GM21619 (cell line): ENCODE results near the gene ATG16L1.
A peak's percentile ranks its signal among the peaks of the same experiment; 100 is the strongest.

Experiments used
- ATAC-seq: cut with Tn5 transposase; IDR thresholded peaks from one replicate; pipeline ENCODE4 v1.9.1; 2021; ENCODE audit not compliant: unreplicated experiment

Gene ATG16L1

DNA sequence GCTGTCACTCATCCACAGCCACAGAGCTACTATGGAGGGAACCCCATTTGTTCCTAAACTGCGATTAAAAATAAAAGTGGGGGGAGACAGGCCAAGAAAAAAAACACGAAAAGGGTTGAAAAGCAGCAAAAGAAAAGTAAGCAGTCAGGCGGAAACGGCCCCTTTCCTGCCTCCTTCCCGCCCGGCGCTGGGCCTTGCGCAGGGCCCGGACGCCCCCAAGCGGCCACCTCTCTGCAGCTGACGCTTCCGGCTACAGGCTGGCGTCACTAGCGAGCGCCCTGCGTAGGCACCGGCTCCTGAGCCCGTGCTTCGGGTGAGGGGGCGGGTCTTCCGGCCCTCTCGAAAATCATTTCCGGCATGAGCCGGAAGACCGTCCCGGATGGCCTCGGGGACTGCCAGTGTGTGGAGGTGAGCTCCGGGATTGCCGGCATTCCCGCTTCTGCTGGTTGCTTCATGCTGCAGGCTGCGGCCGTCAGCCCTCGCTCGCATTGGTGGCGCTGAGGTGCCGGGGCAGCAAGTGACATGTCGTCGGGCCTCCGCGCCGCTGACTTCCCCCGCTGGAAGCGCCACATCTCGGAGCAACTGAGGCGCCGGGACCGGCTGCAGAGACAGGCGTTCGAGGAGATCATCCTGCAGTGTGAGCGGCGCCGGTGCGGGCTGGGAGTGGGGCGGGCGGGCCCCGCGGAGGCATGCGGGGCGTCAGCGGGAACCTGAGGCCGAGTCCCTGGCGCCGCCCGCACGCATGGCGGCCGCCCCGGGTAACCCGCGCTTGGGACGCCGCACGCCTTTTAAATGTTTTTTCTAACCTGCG, at the start of gene ATG16L1:
Gene ATG16L1, plus strand, starts transcription at position 368 of the 811 bp plus-strand sequence. Its CDS starts 155 bp downstream, at position 523.
- peak; percentile 92 for ATAC-seq

DNA sequence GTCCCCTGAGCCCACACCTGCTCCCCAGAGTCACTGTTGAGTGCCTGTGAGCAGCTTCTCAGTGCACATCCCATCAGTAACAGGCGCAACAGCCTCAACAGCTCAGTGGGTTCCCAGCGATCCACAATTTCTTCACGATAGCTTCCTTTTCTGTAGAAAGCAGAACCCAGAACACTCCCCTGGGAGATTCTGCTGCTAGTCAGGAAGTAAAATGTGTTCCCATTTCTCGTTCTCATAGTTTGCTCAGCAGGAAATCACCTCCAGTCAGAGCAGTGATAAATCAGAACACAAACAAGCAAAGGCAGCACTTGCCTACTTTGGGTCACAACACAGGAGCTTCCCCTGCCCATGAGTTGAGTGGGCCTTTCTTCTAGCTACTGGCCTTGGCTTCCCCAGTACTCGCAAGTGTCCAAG, 48.9 kb upstream of the ATG16L1 start:
- ATAC-seq: peak; percentile 52

DNA sequence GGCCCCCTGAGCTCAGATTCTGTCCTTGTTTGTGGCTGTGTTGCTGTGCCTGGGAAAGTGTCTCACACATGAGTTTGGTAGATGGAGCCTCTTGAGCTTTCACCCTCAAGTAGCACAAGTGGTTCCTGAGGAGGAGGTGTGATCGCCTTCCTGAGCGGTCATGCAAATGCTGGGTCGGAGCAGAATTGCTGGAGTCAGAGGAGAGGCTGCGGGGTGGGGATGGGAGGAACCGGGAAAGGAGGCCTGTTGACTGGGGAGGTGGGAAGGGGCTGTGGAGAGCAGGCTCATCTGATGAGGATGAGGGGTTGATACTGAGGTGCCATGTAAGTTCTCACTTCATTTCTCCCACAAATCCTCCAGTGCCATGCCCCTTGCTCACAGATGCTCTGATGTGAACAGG, 48.4 kb upstream of the ATG16L1 start:
- no peak for ATAC-seq

DNA sequence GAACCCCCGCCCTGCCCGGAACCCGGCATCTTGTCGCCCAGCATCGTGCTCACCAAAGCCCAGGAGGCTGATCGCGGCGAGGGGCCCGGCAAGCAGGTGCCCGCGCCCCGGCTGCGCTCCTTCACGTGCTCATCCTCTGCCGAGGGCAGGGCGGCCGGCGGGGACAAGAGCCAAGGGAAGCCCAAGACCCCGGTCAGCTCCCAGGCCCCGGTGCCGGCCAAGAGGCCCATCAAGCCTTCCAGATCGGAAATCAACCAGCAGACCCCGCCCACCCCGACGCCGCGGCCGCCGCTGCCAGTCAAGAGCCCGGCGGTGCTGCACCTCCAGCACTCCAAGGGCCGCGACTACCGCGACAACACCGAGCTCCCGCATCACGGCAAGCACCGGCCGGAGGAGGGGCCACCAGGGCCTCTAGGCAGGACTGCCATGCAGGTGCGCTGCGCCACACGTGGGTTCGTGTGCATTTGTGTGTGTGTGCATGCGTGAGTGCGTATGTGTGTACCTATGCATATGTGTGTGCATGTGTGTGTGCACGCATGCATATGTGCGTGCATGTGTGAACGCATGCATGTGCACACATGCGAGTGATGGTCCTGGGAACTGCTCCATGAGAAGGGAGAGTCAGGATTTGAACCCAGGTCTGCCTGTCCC, 47.1 kb upstream of the ATG16L1 start:
- no peak for ATAC-seq

DNA sequence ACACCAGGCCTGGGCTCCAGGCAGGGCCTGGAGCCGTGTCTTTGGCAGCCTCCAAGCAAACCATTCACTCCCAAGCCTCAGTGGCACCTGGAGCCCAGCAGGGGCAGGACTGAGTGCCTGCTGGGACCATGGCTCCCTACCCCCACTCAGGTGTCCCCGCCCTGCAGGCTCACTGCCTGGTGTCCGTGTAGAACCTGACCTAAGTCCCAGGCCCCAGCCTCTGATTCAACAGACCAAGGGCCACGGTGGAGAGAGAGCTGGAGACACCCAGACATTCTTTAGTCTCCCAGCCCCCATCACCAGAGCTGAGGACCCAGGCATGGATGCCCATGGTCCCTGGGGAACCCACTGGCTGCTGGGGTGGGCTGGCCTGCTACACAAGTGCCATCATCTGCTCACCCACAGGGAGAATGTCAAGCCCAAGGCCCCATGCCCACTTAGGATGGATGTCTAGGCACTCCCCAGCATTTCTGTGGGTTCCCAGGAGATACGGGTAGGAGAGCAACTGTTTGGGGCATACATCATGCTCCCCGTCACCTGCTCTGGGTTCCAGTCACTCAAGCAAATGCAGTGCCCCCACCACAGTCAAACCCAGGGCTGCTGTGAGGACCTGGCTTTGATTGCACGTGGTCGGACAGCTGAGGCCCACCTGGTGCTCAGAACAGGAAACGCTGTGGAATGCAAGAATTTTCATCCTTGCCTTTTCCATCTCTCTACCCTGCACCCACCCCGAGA, 42.9 kb upstream of the ATG16L1 start:
- ATAC-seq: no peak

DNA sequence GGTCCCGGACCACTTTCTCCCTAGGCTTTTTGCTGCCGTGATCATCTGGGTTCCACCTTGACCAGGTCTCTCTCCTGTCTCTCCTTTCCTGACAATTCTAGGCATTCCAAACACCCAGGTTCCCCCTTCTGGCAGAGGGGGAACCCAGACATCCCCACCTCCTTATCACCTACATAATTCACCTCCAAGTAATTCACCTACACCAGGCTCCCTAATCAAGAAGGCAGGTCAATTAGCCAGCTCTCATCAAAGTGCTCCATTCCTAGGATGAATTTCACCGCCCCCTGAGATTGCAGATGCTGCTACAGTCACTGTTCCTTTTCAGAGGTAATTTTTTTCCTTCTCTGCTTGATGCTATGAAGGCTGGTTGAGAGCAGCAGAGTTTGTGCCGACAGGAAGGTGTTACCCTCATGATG, 42.3 kb upstream of the ATG16L1 start:
- no peak for ATAC-seq

DNA sequence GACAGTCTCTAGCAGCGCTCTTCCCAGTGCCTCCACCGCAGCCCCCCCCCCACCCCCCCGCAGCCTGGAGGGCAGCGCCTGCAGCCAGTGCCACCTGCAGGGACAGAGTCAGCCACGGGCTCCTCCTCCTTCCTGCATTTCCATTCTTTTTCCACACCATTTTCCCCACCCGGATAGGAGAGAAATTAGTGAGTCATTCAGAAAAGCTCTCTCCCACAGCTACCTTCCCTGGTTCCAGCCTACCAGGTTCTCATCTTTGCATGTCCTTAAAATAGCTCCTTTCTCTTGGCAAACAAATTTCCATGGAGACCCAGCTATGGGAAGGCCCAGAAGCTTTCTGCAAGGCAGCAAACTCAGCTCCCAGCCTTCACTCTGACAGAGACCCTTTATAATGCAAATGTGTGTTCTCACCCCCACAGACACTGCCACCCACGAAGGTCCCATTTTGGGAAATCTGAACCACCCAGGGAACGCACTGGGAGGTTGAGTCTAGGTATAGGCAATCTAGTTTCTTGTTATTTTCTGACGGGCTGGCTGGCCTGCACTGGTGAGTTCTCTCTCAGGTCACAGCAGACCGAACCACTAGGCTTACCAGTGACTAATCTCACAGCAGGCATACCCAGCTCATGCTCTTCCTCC, 41.8 kb upstream of the ATG16L1 start:
- no peak for ATAC-seq

DNA sequence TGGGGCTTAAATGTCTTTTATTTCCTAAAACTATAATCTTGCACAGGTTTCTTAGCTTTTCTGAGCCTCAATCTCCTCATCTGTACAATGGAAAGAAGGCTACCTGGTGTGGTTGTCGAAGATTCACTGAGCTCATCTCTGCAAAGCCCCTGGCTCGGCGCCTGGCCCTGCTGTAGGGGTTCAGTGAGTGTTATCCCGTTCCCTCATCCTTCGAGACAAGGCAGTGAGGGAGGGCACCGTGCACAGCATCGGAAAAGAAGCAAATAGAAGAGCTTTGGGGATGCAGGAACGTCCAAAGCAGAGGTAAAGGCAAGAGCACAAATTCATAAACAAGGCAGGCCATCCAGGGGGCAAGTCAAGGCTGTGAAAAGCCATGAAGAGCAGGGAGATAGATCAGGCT, 41.2 kb upstream of the ATG16L1 start:
- no peak for ATAC-seq

DNA sequence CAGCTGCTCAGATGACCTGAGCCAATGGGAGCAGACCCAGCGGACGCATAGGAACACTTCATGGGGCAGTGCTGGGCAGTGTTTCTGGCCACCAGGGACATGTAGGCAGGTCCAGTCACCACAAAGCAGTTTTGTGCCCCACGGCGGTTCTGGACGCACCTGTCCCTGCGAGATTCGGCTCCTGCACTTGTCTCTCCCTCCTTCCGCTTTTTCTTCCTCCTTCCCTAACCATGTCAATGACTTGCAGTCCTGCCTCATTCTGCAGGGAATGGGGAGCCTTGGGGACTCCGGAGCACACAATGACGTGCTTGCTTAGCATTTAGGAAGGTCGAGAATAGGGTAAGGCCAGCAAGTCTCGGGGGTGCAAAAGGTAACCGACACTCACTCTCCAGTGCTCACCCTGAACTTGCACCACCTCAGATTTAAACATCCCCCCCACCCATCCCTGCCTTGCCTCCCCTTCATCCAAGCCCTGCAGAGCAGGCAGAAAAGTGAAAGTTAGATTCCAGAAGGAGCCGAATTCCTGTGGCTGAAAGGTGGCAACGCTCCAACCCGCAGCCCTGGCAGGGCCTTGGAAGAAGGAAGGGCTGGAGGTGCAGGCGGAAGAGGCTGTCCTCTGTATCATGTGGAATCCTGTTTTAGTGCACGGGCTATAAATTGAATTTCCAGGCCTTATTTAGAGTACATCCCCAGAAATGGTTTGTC, 40.5 kb upstream of the ATG16L1 start:
- no peak for ATAC-seq

DNA sequence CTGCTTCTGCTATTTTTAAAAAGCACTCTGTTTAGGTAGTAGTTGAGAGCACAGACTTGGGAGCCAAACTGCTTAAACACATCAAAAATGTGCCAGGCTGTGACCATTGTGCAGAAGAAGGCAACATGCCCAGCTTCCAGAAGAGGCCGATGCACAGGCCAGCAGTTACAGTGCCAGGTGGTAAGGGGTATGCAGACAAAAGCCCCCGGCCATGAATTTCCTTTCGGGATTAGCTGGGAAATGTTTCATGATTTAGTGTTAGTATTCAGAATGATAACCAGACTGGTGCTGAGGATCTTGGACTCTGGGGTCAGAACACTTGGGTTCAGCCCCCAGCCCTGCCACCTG, 40.0 kb upstream of the ATG16L1 start:
- ATAC-seq: no peak

DNA sequence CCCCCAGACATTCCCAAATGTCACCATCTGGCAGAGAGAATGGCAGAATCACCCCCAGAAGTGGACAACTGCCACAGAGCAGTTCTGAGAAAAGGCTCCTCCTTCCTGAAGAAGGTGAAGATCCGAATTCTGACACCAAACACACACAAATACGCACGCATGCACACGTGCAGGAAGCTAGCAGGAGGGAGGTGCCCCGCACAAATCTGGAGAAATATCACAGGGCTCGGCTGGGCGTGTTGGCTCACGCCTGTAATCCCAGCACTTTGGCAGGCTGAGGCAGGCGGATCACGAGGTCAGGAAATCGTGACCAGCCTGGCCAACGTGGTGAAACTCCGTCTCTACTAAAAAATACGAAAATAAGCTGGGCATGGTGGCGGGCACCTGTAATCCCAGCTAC, 38.5 kb upstream of the ATG16L1 start:
- ATAC-seq: no peak

DNA sequence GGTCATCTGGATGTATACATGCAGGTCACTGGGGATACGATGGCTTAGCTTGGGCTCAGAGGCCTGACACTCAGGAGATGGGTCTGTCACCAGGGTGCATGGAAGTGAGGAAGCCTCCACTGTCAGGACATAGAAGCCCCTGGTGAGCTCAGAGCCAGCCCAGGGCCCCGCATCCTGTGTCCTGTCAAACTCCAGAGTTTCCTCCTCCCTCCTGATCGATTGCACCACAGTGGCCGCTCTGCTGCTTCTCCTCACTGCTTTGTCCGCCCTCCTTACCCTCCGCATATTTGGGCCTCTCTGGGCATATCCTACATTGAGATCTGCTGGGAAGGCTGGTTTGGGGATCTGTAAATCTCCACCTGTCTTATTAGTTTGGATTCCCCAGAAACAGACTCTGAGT, 37.5 kb upstream of the ATG16L1 start:
- ATAC-seq: no peak

DNA sequence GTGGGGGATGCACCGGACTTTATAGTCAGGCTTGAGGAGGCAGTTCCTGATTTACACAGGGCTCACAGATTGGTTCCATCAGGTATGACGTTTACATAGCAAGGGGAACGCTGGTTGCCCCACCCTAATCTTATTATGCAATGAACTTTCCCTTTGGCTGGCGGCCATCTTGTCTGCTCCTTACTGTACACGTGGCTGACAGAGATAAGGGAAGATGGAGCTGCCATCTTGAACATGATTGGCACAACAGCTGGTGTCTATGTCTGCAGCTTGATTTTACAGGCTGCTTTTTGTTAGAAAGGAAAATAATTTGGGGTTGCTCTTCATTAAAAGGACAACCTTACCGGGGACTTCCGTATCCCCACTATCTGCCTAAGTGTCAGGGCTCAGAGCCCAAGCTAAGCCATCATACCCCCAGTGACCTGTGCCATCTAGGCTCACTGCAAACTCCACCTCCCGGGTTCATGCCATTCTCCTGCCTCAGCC, 33.5 kb upstream of the ATG16L1 start:
- ATAC-seq: no peak

DNA sequence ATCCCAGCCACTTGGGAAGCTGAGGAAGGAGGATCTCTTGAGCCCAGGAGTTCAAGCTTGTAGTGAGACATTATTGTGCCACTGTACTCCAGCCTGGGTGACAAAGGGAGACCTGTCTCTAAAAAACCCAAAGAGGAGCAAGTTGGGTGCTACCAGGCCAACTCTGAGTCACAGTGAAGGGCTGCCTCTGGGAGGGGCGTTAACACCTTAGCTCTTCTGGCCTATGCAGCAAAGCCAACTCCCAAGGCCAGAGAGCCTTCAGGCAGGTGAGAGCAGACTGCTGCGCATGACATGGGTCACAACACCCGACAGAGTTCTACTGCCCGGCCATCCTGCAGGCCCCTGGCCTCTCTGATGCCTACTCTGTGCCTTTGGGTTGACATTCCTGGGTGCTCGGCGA, 32.6 kb upstream of the ATG16L1 start:
- no peak for ATAC-seq

DNA sequence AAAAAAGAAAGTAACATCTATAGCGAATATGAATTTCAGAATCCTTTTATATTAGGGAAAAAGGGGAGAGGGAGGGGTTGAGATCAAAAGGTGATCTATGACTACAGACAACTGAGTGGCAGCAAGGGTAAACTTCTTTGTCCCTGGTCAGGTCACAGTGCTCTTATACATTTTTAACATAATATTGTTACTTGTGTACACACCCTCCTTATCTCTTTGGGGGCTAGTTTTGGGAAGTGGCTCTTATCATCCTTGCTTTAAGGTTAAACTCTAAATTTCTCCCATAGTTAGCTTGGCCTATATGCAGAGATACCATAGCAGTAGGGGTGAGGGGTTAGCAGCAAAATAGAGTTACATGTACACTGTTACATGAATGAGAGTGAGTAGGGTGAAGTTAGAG, 31.6 kb upstream of the ATG16L1 start:
- no peak for ATAC-seq

DNA sequence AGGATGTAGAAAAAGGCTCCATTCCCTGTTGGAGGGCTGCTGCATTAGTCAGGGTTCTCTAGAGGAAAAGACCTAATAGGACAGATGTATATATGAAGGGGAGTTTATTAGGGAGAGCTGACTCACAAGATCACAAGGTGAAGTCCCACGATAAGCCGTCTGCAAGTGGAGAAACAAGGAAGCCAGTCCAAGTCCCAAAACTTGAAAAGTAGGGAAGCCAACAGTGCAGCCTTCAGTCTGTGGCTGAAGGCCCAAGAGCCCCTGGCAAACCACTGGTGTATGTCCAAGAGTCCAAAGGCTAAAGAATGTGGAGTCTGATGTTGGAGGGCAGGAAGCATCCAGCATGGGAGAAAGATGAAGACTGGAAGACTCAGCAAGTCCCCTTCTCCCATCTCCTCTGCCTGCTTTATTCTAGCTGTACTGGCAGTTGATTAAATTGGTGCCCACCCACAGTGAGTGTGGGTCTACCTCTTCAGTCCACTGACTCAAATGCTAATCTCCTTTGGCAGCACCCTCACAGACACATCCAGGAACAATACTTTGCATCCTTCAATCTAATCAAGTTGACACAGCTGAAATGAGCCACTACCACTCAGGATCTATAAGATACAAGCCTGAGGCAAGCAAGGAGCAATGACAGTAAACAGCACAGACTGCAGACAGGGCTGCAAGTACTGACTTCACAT, 30.0 kb upstream of the ATG16L1 start:
- ATAC-seq: no peak

DNA sequence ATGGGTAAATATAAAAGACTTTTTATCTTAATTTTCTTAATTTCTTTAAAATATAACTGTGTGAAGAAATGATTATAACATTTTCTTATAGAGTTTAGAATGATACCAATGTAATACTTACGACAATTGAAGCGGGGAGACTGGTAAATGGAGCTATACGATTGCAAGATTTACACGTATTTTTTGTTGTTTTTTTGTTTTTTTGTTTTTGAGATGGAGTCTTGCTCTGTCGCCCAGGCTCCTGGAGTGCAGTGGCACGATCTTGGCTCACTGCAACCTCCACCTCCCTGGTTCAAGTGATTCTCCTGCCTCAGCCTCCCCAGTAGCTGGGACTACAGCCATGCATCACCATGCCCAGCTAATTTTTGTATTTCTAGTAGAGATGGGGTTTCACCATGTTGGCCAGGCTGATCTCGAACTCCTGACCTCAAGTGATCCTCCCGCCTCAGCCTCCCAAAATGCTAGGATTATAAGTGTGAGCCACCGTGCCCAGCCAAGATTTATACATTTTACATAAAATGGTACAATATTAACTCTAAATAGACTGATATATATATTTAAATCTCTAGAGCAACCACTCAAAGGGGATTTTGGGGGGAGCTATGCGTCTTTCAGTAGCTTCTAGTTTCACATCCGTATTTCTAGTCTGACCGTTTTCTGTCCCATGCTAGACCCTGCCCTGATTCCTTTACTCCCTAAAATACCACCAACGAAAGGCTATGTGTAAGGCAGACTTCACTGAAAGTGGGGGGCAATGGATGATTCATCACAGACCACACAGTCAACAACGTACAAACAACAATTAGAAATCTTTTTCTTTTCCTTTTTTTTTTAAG, 28.2 kb upstream of the ATG16L1 start:
- peak; percentile 86 for ATAC-seq

DNA sequence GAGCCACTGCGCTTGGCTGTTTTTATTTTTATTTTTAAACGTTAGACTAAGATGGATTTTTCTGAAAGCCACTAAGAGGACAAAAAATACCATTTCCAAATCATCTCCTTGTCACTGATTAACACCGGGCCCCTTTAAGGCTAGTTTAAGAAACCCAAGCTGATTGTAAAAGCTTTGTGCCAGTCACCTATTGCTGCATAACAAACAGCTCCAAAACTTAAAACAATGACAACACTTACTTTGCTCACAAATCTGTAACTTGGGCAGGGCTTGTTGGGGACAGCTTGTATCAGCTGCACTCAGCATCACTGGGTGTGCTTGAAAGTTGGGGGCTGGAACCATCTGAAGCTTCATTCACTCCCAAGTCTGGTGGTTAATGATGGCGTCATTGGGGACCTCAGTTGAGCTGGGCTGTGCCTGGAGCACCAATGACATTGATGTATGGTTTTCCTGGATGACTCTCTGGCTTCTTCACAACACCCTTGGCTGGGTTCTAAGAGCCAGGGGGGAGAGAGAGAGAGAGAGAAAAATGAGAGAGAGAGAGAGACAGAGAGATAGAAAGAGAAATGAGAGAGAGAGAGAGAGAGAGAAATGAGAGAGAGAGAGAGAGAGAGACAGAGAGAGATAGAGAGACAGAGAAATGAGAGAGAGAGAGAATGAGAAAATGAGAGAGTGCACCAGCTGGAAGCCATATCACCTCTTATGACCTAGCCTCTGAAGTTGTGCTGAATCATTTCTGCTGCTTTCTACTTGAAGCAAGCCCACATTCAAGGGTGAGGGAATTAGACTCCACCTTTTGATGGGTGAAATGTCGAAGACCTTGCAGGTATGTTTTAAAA, 26.0 kb upstream of the ATG16L1 start:
- no peak for ATAC-seq
